OCI-LY7 (cell line): ENCODE measurements around the gene PTPRM. TPM values are rescaled to one million over a fixed set of nuclear protein-coding genes. Genes with fewer than 3 reads are reported as not detected.

Experiments
- BruUV-seq: library from RNA; stranded (reverse); fragments of 400-500 nt; replicated peaks from 2 replicates; lab custom pipeline; 2021; lab: Mats Ljungman, UMichigan
- CTCF ChIA-PET: fragments of 300-600 bp; sonication (Branson Sonifier 250); formaldehyde crosslinking; loops from one replicate; lab custom pipeline; 2022; ENCODE audit warnings: antibody characterized with exemption; ENCODE audit not compliant: unreplicated experiment; lab: Charles Lee
- POLR2A ChIA-PET: fragments of 300-600 bp; sonication (Branson Sonifier 250); formaldehyde crosslinking; loops from one replicate; lab custom pipeline; 2022; ENCODE audit warnings: antibody characterized with exemption; lab: Charles Lee
- DNase-seq: peaks from one replicate; pipeline ENCODE4 v3.0.0-alpha.2; 2015; ENCODE audit warnings: low spot score
- H2AFZ ChIP-seq: fragments of 200-600 bp; sonication (generic), shearing (Covaris generic); 2 replicates; pipeline ENCODE4 v1.6.1; 2014; ENCODE audit warnings: mild to moderate bottlenecking, antibody characterized with exemption, low read length, moderate library complexity
- H3K27ac ChIP-seq: fragments of 200-600 bp; sonication (generic); 2 replicates; pipeline ENCODE4 v1.5.1; 2014; ENCODE audit warnings: mixed run types, low read depth, mild to moderate bottlenecking, moderate library complexity, low read length, inconsistent platforms; ENCODE audit not compliant: poor library complexity, severe bottlenecking
- H3K36me3 ChIP-seq: fragments of 200-600 bp; sonication (generic); 2 replicates; pipeline ENCODE4 v1.6.1; 2014; ENCODE audit warnings: mild to moderate bottlenecking, antibody characterized with exemption, low read length, moderate library complexity, mixed read lengths; ENCODE audit not compliant: insufficient read depth
- H3K4me1 ChIP-seq: fragments of 200-600 bp; sonication (generic); 2 replicates; pipeline ENCODE4 v1.5.1; 2014; ENCODE audit warnings: mild to moderate bottlenecking, low read length; ENCODE audit not compliant: insufficient read depth, poor library complexity, severe bottlenecking
- H3K4me2 ChIP-seq: fragments of 200-600 bp; sonication (generic); 2 replicates; pipeline ENCODE4 v1.6.1; 2014; ENCODE audit warnings: mild to moderate bottlenecking, low read length
- H3K4me3 ChIP-seq: fragments of 200-600 bp; sonication (generic); 2 replicates; pipeline ENCODE4 v1.5.1; 2014; ENCODE audit warnings: mild to moderate bottlenecking, low read depth, low read length; ENCODE audit not compliant: poor library complexity, severe bottlenecking
- H3K79me2 ChIP-seq: fragments of 200-600 bp; sonication (generic); 2 replicates; pipeline ENCODE4 v1.6.1; 2016; ENCODE audit warnings: low read depth, mild to moderate bottlenecking, low read length, moderate library complexity, mixed read lengths; ENCODE audit not compliant: insufficient read depth
- H3K9me2 ChIP-seq: fragments of 200-600 bp; sonication (generic); 2 replicates; pipeline ENCODE4 v1.6.1; 2016; ENCODE audit warnings: mild to moderate bottlenecking, low read length, mixed read lengths; ENCODE audit not compliant: insufficient read depth
- H3K9me3 ChIP-seq: fragments of 200-600 bp; sonication (generic); 2 replicates; pipeline ENCODE4 v1.6.1; 2014; ENCODE audit warnings: mild to moderate bottlenecking, mixed run types, low read length, mixed read lengths
- H4K20me1 ChIP-seq: fragments of 200-600 bp; sonication (generic); 2 replicates; pipeline ENCODE4 v1.6.1; 2014; ENCODE audit warnings: mild to moderate bottlenecking, antibody characterized with exemption, low read length, moderate library complexity, mixed read lengths; ENCODE audit not compliant: insufficient read depth
- CTCF ChIP-seq: fragments of 200-600 bp; sonication (generic); conservative IDR thresholded peaks from 2 replicates; pipeline ENCODE4 v1.5.1; 2014; ENCODE audit warnings: mild to moderate bottlenecking, antibody characterized with exemption, low read length, moderate library complexity, mixed read lengths
- EZH2phosphoT487 ChIP-seq: fragments of 200-600 bp; sonication (generic); IDR thresholded peaks from 2 replicates; pipeline ENCODE4 v1.6.1; 2018; ENCODE audit warnings: low read depth, borderline replicate concordance, mild to moderate bottlenecking, mixed run types, antibody characterized with exemption, low read length, moderate library complexity, mixed read lengths
- intact Hi-C: fragments of 100-400 bp; cut with micrococcal nuclease; formaldehyde crosslinking; loops from one replicate; pipeline ENCODE4 v1.10.0; 2022; ENCODE audit not compliant: unreplicated experiment
- total RNA-seq, 2 experiments: library from RNA; depleted of rRNA in 1 of 2; stranded (reverse); fragments of >200 nt in 1 of 2; shearing (Covaris generic) in 1 of 2; gene quantifications; 2 replicates each; pipeline ENCODE4 v1.2.3, GENCODE V29; 2014 to 2022

PTPRM gene
- total RNA-seq, 2 experiments from 2014 or later = not detected

- TF ChIP-seq EZH2phosphoT487 (no peak), CTCF (no peak)
- Histone ChIP-seq H3K4me1 (no peaks in the 10 kb centered on the region), H3K27ac (no peak overlapping the region), H3K4me2 (no peak overlapping the region), H2AFZ (no peak overlapping the region), H3K9me3 (no peaks in the 10 kb centered on the region), H3K4me3 (no peak overlapping the region), H3K79me2 (no peaks in the 10 kb centered on the region), H3K36me3 (no peaks in the 10 kb centered on the region), H4K20me1 (no peaks in the 10 kb centered on the region), H3K9me2 (no peaks in the 10 kb centered on the region; the same call in 1 of the 2 replicates)
- no peak for DNase-seq
- intact Hi-C loops = no loop called here
- CTCF ChIA-PET = no interaction called here
- no TSS peak for BruUV-seq
- POLR2A ChIA-PET = interaction anchor here (0.7 kb wide), 1 partner anchor 366 kb away, joined by 4 read pairs; no protein-coding TSS in a partner anchor
Observed at GRCh38 chr18:7584646-7585275, 17.6 kb downstream of the PTPRM start.

- H3K27ac ChIP-seq = no peak overlapping the region
- H3K9me2 ChIP-seq = no peaks in the 10 kb centered on the region; the same call in 1 of the 2 replicates
- BruUV-seq = no TSS peak
- no peaks in the 10 kb centered on the region for H4K20me1 ChIP-seq
- TF ChIP-seq CTCF = no peak
- TF ChIP-seq EZH2phosphoT487 = no peak
- no peaks in the 10 kb centered on the region for H3K79me2 ChIP-seq
- H3K9me3 ChIP-seq = no peaks in the 10 kb centered on the region
- CTCF ChIA-PET = no interaction called here
- no peak for DNase-seq
- no peak overlapping the region for H3K4me2 ChIP-seq
- H3K4me1 ChIP-seq = no peaks in the 10 kb centered on the region
- H3K4me3 ChIP-seq = no peak overlapping the region
- no peak overlapping the region for H2AFZ ChIP-seq
- intact Hi-C loops = no loop called here
- POLR2A ChIA-PET = no interaction called here
- H3K36me3 ChIP-seq = no peaks in the 10 kb centered on the region
Observed at GRCh38 chr18:7585276-7585670, 18.2 kb downstream of the PTPRM start.

GRCh38 chr18:7586379-7586778 lies 19.3 kb downstream of the PTPRM start:
- H2AFZ ChIP-seq = no peak overlapping the region
- no peaks in the 10 kb centered on the region for H3K9me3 ChIP-seq
- TF ChIP-seq EZH2phosphoT487 (no peak), CTCF (no peak)
- no peak overlapping the region for H3K27ac ChIP-seq
- H4K20me1 ChIP-seq = no peaks in the 10 kb centered on the region
- CTCF ChIA-PET = no interaction called here
- intact Hi-C loops = no loop called here
- H3K36me3 ChIP-seq = no peaks in the 10 kb centered on the region
- POLR2A ChIA-PET = no interaction called here
- DNase-seq = no peak
- BruUV-seq = no TSS peak
- no peaks in the 10 kb centered on the region for H3K4me1 ChIP-seq
- H3K9me2 ChIP-seq = no peaks in the 10 kb centered on the region; the same call in 1 of the 2 replicates
- H3K4me2 ChIP-seq = no peak overlapping the region
- no peaks in the 10 kb centered on the region for H3K79me2 ChIP-seq
- H3K4me3 ChIP-seq = no peak overlapping the region
